Endothelial cell of umbilical vein (primary cell): ENCODE results near the gene BPTF. TPM values are rescaled to one million over a fixed set of nuclear protein-coding genes. Genes with fewer than 3 reads are reported as not detected.
"Not testable (repeated sequence)": the region's sequence is repeated elsewhere in the genome, so short reads cannot be mapped to it uniquely, and the experiment has no call there.

Experiments
- BruUV-seq: library from RNA; stranded (reverse); fragments of 400-500 nt; replicated peaks from 2 replicates; lab custom pipeline; 2021; lab: Mats Ljungman, UMichigan
- CTCF ChIA-PET: fragments of 300-600, 350-600 bp; sonication (Branson Sonifier 250); formaldehyde crosslinking; loops from one replicate; lab custom pipeline; 2021; ENCODE audit warnings: antibody characterized with exemption, inconsistent platforms; lab: Charles Lee
- POLR2A ChIA-PET: fragments of 300-600, 350-600 bp; sonication (Branson Sonifier 250); formaldehyde crosslinking; loops from one replicate; lab custom pipeline; 2021; ENCODE audit warnings: antibody characterized with exemption, inconsistent platforms; lab: Charles Lee
- DNase-seq: peaks from one replicate; pipeline ENCODE4 v3.0.0-alpha.2; 2011; ENCODE audit warnings: low read depth, low spot score
- FAIRE-seq: peaks from 2 replicates; lab custom pipeline; 2011; peaks lifted over from hg19 to GRCh38; lab: Jason Lieb, UNC
- H2AFZ ChIP-seq: 2 replicates; pipeline ENCODE4 v1.6.0; 2012; ENCODE audit warnings: low read depth, low read length, control low read depth, inconsistent platforms
- H3K27ac ChIP-seq: 2 replicates; pipeline ENCODE4 v1.5.1; 2011; ENCODE audit warnings: low read depth, mild to moderate bottlenecking, control low read depth, low read length, moderate library complexity; ENCODE audit not compliant: insufficient read depth
- H3K27me3 ChIP-seq, 2 experiments: 2 replicates each; pipeline versions ENCODE4 v1.6.0 to v1.6.1; 2011; ENCODE audit warnings: low read length in 2 of 2, mixed read lengths in 1 of 2; ENCODE audit not compliant: control insufficient read depth in 2 of 2, insufficient read depth in 2 of 2
- H3K36me3 ChIP-seq, 2 experiments: 2 replicates in 1 of 2; 3 replicates in 1 of 2; pipeline ENCODE4 v1.5.1; 2011; ENCODE audit warnings: low read length in 2 of 2, mild to moderate bottlenecking in 1 of 2, moderate library complexity in 1 of 2; ENCODE audit not compliant: control insufficient read depth in 2 of 2, insufficient read depth in 2 of 2; ENCODE audit errors: extremely low read depth in 1 of 2
- H3K4me1 ChIP-seq: 3 replicates; pipeline ENCODE4 v1.5.1; 2011; ENCODE audit warnings: mild to moderate bottlenecking, low read length; ENCODE audit not compliant: control insufficient read depth, insufficient read depth; ENCODE audit errors: extremely low read depth
- H3K4me2 ChIP-seq: 2 replicates; pipeline ENCODE4 v1.6.1; 2011; ENCODE audit warnings: low read length, control low read depth, mixed read lengths; ENCODE audit not compliant: insufficient read depth
- H3K4me3 ChIP-seq, 3 experiments: fragments of 200-600 bp in 1 of 3; sonication (generic), shearing (Covaris generic) in 1 of 3; replicated peaks in 1 of 3; 2 replicates each; pipeline ENCODE4 v1.5.1; 2011 to 2016; ENCODE audit warnings: control low read depth in 3 of 3, low read length in 3 of 3, mild to moderate bottlenecking in 2 of 3, inconsistent platforms in 1 of 3, low read depth in 1 of 3, moderate library complexity in 1 of 3; ENCODE audit not compliant: insufficient read depth in 1 of 3
- H3K79me2 ChIP-seq: 2 replicates; pipeline ENCODE4 v1.6.0; 2012; ENCODE audit warnings: low read length, inconsistent platforms; ENCODE audit not compliant: control insufficient read depth, insufficient read depth
- H3K9ac ChIP-seq: replicated peaks from 2 replicates; pipeline ENCODE3; 2011; ENCODE audit warnings: low read length, control low read depth; ENCODE audit not compliant: insufficient read depth; ENCODE audit errors: extremely low read depth
- H3K9me1 ChIP-seq: replicated peaks from 3 replicates; pipeline ENCODE4 v1.6.0; 2011; ENCODE audit warnings: mild to moderate bottlenecking, low read length; ENCODE audit not compliant: control insufficient read depth, insufficient read depth; ENCODE audit errors: extremely low read depth
- H3K9me3 ChIP-seq: replicated peaks from 2 replicates; pipeline ENCODE4 v1.5.1; 2012; ENCODE audit warnings: low read length, inconsistent platforms; ENCODE audit not compliant: control insufficient read depth, insufficient read depth
- H4K20me1 ChIP-seq: replicated peaks from 2 replicates; pipeline ENCODE3; 2011; ENCODE audit warnings: mild to moderate bottlenecking, low read length; ENCODE audit not compliant: control insufficient read depth, insufficient read depth; ENCODE audit errors: extremely low read depth
- CTCF ChIP-seq, 2 donors: IDR thresholded peaks; 1 replicate in 1 of 2; 2 replicates in 1 of 2; pipeline ENCODE4 v1.5.1; 2011; ENCODE audit warnings: low read length in 2 of 2, mild to moderate bottlenecking in 2 of 2, moderate library complexity in 2 of 2, control low read depth in 1 of 2, inconsistent platforms in 1 of 2, low read depth in 1 of 2; ENCODE audit not compliant: insufficient read depth in 1 of 2; ENCODE audit errors: extremely low read depth in 1 of 2
- EZH2 ChIP-seq: IDR thresholded peaks from 2 replicates; pipeline ENCODE4 v1.6.1; 2012; ENCODE audit warnings: borderline replicate concordance, low read depth, mild to moderate bottlenecking, moderate library complexity, low read length, inconsistent platforms; ENCODE audit not compliant: severe bottlenecking
- FOS ChIP-seq: IDR thresholded peaks from 2 replicates; pipeline ENCODE4 v1.6.1; 2011; ENCODE audit warnings: mild to moderate bottlenecking, low read length, moderate library complexity, borderline replicate concordance; ENCODE audit not compliant: insufficient read depth
- GATA2 ChIP-seq: IDR thresholded peaks from 2 replicates; pipeline ENCODE4 v1.7.0; 2011; ENCODE audit warnings: low read depth, mild to moderate bottlenecking, moderate library complexity, mixed read lengths, low read length; ENCODE audit not compliant: insufficient read length, insufficient read depth
- JUN ChIP-seq: IDR thresholded peaks from 2 replicates; pipeline ENCODE4 v1.6.1; 2011; ENCODE audit warnings: borderline replicate concordance, low read depth; ENCODE audit not compliant: insufficient read length, insufficient read depth
- MAX ChIP-seq: IDR thresholded peaks from 2 replicates; pipeline ENCODE4 v1.6.1; 2011; ENCODE audit not compliant: insufficient read depth, insufficient read length
- MYC ChIP-seq: IDR thresholded peaks from one replicate; pipeline ENCODE4 v1.6.1; 2011; ENCODE audit warnings: mild to moderate bottlenecking, low read depth, low read length
- POLR2A ChIP-seq: IDR thresholded peaks from 2 replicates; pipeline ENCODE4 v1.6.1; 2012; ENCODE audit warnings: low read depth, mild to moderate bottlenecking, control low read depth, low read length
- POLR2AphosphoS5 ChIP-seq: IDR thresholded peaks from 2 replicates; pipeline ENCODE4 v1.6.1; 2012; ENCODE audit warnings: low read depth, mild to moderate bottlenecking, control low read depth, low read length, moderate library complexity; ENCODE audit not compliant: insufficient read depth
- dilution Hi-C: fragments of 300-500 bp; cut with MboI; formaldehyde crosslinking; loops from one replicate; pipeline ENCODE4 v1.15.0; 2019; ENCODE audit warnings: low sequenced_read_pairs; ENCODE audit not compliant: extremely low pct_ligation_motif_present
- intact Hi-C: fragments of 100-400 bp; cut with micrococcal nuclease; formaldehyde crosslinking; loops from one replicate; pipeline ENCODE4 v1.10.0; 2022
- polyA plus RNA-seq, 4 experiments: library from polyadenylated mRNA; depleted of rRNA in 3 of 4; stranded (reverse) in 3 of 4; unstranded in 1 of 4; fragments of >200 nt; gene quantifications; 2 replicates each; pipeline versions ENCODE4 v1.2.1 to v1.2.3, GENCODE V29; 2011 to 2012; ENCODE audit warnings: missing spikeins in 1 of 4
- total RNA-seq: library from RNA; stranded (reverse); gene quantifications from 2 replicates; pipeline ENCODE4 v1.2.3, GENCODE V29; 2021

The BPTF gene
- total and polyA plus RNA-seq, 2 donors (not counting 3 experiments of a cell fraction or from before 2014, with no cell fraction given), result 41.0 to 88.1 TPM

GRCh38 chr17:67980456-67980855 lies 155.2 kb downstream of the BPTF start:
- BruUV-seq, result no TSS peak
- H3K9me1 ChIP-seq, result no peaks in the 10 kb centered on the region
- no peak for FAIRE-seq
- no peaks in the 10 kb centered on the region for H3K9me3 ChIP-seq
- H3K27ac ChIP-seq, result no peak overlapping the region
- ChIA-PET POLR2A (no interaction called here), CTCF (no interaction called here)
- dilution Hi-C loops (no loop called here), intact Hi-C loops (no loop called here)
- H3K9ac ChIP-seq, result no peak overlapping the region
- DNase-seq, result no peak
- no peaks in the 10 kb centered on the region for H3K79me2 ChIP-seq
- H3K4me2 ChIP-seq, result no peak overlapping the region
- no peaks in the 10 kb centered on the region for H3K27me3 ChIP-seq
- peaks cover 0 to 3% of the 10 kb centered on the region in 2 experiments for H3K36me3 ChIP-seq
- H3K4me3 ChIP-seq, result no peak overlapping the region
- peaks cover 3% of the 10 kb centered on the region for H3K4me1 ChIP-seq
- TF ChIP-seq CTCF (IDR thresholded peaks at IDR 0.05; ENCODE audit: extremely low read depth in 1 of 2, insufficient read depth in 1 of 2, low read depth in 1 of 2, low read length in 2 of 2), result no peak
- no peak for TF ChIP-seq MAX
- TF ChIP-seq POLR2AphosphoS5, result no peak
- no peak for TF ChIP-seq GATA2
- no peak for TF ChIP-seq FOS
- no peak for TF ChIP-seq POLR2A
- TF ChIP-seq EZH2, result no peak
- no peak for TF ChIP-seq JUN
- no peak for TF ChIP-seq MYC
- H4K20me1 ChIP-seq, result no peaks in the 10 kb centered on the region
- no peak overlapping the region for H2AFZ ChIP-seq

DNA sequence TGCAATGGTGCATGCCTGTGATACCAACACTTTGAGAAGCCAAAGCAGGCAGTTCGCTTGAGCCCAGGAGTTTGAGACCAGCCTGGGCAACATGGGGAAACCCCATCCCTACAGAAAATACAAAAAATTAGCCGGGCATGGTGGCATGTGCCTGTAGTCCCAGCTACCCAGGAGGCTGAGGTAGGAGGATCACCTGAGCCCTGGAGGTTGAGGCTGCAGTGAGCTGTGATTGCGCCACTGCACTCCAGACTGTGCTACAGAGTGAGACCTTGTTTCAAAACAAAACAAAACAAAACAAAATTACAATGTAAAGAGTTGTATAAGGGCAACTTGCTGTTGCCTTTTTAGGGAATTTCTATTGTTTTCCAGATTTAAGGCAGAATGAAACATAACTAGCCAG lies 155.6 kb downstream of the BPTF start:
- intact Hi-C loops, H3K27ac ChIP-seq, BruUV-seq, H3K79me2 ChIP-seq, H3K27me3 ChIP-seq, H3K4me2 ChIP-seq, CTCF ChIA-PET, H3K9me3 ChIP-seq, H4K20me1 ChIP-seq, H3K9me1 ChIP-seq, dilution Hi-C loops, H3K4me3 ChIP-seq, H3K4me1 ChIP-seq, POLR2A ChIA-PET, H3K9ac ChIP-seq, DNase-seq, FAIRE-seq, H3K36me3 ChIP-seq, H2AFZ ChIP-seq: not testable (repeated sequence)
